SK-N-SH (cell line): ENCODE measurements around the gene BNC2.

ENCODE experiments used
- FOSL2 ChIP-seq: IDR thresholded peaks from 2 replicates; pipeline ENCODE4 v1.4.0; 2012; ENCODE audit warnings: low read depth, mild to moderate bottlenecking, moderate library complexity, borderline replicate concordance
- GABPA ChIP-seq: IDR thresholded peaks from 2 replicates; pipeline ENCODE4 v1.4.0; 2012; ENCODE audit warnings: low read depth, mild to moderate bottlenecking

DNA sequence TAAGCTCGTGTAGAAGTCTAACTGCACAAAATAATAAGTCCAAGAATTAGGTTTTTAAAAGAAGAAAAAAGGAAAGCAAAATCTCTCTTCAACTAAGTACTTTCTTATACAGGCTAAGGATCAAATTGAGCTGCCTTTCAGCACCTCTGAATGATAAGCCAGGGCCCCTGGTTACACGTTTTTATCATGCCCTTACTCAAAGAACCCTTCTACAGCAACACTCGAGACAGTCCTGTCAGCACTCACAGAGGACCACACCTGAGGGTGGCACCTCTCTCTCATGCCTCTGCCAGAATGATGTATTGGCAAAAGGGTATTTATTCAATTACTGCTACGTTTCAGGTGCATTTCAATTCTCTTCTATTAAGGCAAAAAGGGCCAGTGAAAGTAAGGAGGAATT lies 150.5 kb downstream of the BNC2 start:
- TF ChIP-seq GABPA (no peak), FOSL2 (no peak)
